ENCODE data around the gene EDARADD.

The EDARADD gene

GRCh38 chr1:236465231-236465958 lies 71.3 kb downstream of the EDARADD start:
- TF ChIP-seq ZFX (IDR thresholded peaks at IDR 0.05) = no peak
- no peak for TF ChIP-seq CTCF (conservative IDR thresholded peaks at IDR 0.05)
- H3K27ac ChIP-seq = no peak overlapping the region

DNA sequence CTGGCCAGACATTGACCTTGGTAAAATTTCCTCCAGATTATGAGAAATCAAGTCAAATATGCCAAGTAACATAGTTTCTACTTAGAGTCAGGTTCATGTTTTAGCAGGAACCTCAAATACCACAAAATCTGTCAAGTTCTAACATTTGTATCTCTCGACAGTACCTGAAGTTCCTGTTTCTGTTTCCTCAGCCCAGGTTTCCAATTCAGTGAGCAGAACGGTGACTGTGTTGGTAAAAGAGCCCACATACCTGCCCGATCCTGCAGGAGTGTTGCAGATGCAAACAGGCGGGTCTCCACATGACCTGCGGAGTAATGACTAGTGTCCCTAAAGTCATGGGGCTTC lies 71.8 kb downstream of the EDARADD start:
- TF ChIP-seq CTCF (conservative IDR thresholded peaks at IDR 0.05) (no peak), ZFX (IDR thresholded peaks at IDR 0.05) (no peak)

GRCh38 chr1:236467327-236467641 lies 73.2 kb downstream of the EDARADD start:
- TF ChIP-seq CTCF (conservative IDR thresholded peaks at IDR 0.05) (no peak), ZFX (IDR thresholded peaks at IDR 0.05) (no peak)
- H3K27ac ChIP-seq = no peak overlapping the region

More for the DNA sequence above, 71.8 kb downstream of the EDARADD start:
- H3K27ac ChIP-seq = no peak overlapping the region

DNA sequence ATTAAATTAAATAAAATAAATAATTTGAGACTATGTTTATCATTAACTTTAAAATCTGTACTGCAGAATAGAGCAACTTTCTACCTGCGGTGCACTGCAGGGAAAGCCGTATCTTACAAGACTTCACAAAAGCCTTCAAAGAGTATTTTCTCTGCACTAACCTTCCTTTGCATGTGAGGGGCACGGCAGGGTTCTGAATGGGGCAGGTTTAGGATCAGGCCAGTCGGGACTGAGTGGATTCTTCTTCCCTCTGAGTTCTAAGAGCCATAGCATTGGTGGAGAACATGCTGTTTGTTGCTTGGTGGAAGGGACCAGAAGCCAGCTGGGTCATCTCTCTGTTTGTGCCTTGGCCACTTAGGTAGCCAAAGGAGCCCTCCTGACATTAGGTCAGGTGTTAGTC lies 74.5 kb downstream of the EDARADD start:
- TF ChIP-seq CTCF (conservative IDR thresholded peaks at IDR 0.05) (no peak), ZFX (IDR thresholded peaks at IDR 0.05) (no peak)
- no peak overlapping the region for H3K27ac ChIP-seq

DNA sequence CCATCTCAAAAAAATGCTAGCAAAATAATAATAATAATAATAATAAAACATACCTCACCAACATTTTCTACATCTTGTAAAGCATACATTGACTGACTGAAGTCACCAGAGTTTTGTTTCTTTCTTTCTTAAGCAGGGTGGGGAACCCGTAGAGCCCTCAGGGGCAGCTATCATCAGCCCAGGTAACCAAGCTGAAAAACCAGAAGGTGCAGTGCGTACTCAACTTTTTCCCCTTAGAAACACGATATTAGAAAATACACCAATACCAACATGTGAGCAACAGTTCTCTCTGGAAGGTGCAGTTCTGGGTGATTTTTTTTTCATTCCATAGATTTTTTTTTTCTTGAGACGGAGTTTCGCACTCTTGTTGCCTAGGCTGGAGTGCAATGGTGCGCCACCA lies 75.4 kb downstream of the EDARADD start:
- H3K27ac ChIP-seq = no peak overlapping the region
- TF ChIP-seq CTCF (conservative IDR thresholded peaks at IDR 0.05) = no peak
- no peak for TF ChIP-seq ZFX (IDR thresholded peaks at IDR 0.05)

GRCh38 chr1:236471096-236471495 lies 77.0 kb downstream of the EDARADD start:
- H3K27ac ChIP-seq = no peak overlapping the region
- no peak for TF ChIP-seq CTCF (conservative IDR thresholded peaks at IDR 0.05)
- no peak for TF ChIP-seq ZFX (IDR thresholded peaks at IDR 0.05)

- no peak overlapping the region for H3K27ac ChIP-seq
- no peak for TF ChIP-seq ZFX (IDR thresholded peaks at IDR 0.05)
These were observed 77.6 kb downstream of the EDARADD start for GRCh38 chr1:236471653-236472052.
